ENCODE measurements around the gene EDEM1.
A peak's percentile ranks its signal among the peaks of the same experiment; 100 is the strongest.
"Not testable (repeated sequence)": the region's sequence is repeated elsewhere in the genome, so short reads cannot be mapped to it uniquely, and the experiment has no call there.

The EDEM1 gene

DNA sequence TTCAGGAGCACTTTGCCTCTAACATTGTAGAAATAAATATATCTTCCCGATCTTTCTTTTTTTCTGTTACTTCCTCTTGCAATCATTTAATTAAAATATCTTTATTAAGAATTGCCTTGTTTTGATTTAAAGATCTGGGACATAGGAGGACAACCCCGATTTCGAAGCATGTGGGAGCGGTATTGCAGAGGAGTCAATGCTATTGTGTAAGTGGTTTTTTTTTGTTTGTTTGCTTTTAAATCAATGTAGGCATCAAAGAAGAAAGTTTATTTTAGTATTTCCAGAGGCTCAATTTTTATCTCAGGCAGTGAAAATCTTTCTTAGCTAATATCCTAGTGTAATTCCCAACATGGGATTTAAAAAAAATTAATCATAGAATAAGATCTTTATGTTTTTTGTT is 15.5 kb upstream of the EDEM1 start:
- no peak for DNase-seq (ENCODE audit: low read depth in 2 of 2)

DNA sequence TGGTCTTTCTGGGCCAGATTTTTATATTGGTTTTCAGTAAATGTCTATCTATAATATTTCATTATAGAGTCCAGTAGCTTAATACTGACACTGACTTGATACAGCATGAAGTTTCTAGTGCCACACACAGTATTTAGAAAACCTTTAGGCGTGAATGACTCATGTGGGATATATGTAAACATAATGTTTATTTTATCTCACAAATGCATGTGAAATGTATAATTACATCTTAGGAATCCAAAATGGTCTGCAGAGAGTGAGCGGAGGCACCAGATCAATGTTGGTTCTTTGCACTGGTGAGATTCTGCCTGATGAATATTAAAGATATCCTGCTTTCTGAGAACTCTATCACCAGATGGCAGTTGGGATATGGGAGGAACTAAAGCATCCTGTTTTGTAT is 8.5 kb upstream of the EDEM1 start:
- DNase-seq (ENCODE audit: low read depth in 2 of 2): not testable (repeated sequence)

DNA sequence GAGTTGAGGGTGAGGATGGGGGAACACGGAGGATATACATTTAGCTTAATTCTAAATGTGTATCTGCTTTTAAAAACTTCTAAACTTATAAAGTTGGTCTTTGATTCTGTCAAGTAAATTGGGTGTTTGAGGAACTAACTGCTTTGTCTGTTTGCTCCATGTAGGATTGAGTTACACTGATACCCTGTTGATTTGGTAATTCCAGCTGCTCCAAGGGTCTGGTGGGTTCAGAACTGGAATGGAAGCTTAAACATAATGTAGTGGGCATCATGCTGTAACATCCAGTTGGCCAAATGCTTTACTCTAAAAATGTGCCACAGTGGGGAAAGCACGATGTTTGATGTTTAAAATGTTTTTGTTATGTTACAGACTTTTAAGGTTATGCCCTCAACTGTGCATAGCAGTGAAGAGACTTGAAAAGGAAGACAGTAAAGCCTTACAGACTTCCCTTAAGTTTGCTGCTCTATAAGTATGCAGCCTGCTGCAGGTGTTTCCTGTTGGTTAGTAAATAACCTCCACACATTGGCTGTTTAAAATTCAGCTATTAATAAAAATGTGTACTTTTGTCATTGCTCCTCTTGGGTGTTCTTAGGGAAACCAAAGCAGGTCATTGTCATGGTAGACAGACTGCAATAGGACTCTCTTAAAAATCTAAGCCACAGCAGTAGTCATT is 5.9 kb upstream of the EDEM1 start:
- no peak for DNase-seq (ENCODE audit: low read depth in 2 of 2)

DNA sequence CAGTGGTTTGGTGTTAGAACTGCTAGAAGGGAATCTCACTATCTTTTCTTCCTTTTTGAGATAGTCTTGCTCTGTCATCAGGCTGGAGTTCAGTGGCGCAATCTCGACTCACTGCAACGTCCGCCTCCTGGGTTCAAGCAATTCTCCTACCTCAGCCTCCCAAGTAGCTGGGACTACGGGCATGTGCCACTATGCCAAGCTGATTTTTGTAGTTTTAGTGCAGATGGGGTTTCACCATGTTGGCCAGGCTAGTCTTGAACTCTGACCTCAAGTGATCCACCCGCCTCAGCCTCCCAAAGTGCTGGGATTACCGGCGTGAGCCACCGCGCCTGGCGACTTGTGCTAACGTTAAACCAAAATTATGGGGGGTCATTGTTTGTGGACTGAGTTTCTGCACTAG is 3.8 kb upstream of the EDEM1 start:
- not testable (repeated sequence) for DNase-seq (ENCODE audit: low read depth in 2 of 2)

DNA sequence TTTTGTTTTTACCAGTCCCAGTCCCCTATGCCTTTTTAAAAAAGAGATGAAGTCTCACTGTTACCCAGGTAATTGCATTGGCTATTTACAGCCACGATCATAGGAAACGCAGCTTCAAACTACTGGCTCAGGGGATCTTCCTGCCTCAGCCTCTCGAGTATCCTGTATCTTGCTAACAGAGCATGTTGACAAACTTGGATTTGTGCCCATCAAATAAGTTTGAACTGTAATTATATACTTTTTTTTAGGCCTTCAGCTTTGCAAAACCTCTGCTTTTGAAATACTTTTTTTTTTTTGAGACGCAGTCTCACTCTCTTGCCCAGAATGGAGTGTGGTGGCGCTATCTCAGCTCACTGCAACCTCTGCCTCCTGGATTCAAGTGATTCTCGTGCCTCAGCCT is 3.0 kb upstream of the EDEM1 start:
- DNase-seq (ENCODE audit: low read depth in 2 of 2): no peak

DNA sequence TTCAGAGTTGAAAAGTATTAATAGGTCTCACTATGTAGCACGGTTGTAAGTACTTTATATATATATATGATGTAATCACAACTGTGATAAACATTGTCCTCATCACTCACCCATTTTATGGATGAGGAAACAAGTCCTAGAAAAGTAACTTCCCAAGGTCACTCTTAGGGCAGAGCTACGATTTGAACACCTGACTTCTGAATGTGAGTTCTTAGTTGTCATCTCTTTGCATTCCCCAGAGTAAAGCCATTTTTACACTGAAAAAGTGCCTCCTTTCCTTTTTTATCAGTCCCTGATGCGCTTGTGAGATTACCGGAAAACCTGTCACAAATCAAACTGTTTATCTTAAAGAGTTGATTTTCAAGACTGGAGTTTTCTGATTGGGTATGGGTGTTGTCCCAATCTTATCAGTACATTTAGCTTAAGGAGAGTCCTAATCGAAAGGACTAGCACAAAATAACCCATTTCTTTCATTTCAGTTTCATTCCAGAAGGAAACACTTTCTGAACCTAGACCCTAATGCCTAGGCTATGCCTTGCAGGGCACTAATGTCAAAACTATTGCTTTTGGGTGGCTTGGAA is 2.3 kb upstream of the EDEM1 start:
- DNase-seq (ENCODE audit: low read depth in 2 of 2): no peak

DNA sequence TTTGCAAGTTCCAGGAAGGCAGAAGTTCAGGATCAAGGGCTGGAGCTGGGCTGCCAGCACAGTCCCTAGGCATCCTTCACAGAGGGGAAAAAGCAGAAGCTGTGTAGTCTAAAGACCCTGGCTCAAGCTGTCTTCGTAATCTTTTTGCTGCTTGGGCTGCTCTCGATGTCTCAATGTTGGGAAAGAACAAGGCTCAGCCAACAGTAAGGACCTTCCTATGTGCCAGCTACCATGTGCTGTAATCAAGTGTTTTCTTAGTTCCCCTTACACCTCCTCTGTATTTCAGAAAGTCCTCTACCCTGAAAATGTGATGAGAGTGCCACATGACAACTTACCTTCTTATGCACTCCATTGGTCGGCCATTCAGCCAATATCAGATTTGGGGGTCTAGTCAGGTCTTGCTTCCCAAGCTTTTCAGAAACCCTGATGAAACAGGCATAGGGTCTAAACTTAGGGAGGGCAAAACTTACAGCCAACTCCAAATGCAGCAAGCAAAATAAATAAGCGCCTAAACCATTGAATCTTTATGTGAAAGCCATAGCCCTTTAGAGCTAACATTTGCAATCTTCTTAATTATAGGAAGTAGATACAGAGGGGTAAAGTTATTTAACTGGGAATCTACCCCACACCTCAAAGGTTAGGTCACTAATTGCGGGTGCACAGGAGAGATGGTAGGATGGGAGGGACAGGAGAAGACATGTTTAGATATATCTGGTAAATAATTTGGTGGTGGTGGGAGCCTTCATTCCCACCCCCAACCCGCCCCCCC is 1.2 kb upstream of the EDEM1 start:
- no peak for DNase-seq (ENCODE audit: low read depth in 2 of 2)

DNA sequence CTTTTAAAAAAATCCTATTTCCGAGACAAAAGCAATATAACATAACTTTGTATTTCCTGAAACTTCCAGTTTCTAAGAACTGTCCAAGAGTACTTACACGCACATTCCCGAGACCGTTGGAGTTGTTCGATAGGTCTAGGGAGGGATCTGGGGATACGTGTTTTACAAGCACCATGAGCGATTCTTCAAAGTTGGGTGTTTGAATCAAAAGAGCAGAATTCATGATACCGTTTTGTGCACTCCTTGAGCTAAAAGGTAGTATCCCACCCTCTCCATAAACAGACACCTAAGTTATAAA is 700 bp upstream of the EDEM1 start:
- no peak for DNase-seq (ENCODE audit: low read depth in 2 of 2)

DNA sequence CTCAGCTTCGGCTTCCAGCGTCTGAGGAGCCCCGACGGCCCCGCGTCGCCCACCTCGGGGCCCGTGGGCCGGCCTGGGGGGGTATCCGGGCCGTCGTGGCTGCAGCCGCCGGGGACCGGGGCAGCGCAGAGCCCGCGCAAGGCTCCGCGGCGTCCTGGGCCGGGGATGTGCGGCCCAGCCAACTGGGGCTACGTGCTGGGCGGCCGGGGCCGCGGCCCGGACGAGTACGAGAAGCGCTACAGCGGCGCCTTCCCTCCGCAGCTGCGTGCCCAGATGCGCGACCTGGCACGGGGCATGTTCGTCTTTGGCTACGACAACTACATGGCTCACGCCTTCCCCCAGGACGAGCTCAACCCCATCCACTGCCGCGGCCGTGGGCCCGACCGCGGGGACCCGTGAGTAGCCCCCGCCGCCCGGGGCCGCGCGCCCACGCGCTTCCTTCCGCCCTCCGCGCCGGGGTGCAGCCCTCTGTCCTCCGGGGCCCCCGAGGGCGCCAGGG is 462 bp downstream of the EDEM1 start:
- DNase-seq (ENCODE audit: low read depth in 2 of 2): no peak

DNA sequence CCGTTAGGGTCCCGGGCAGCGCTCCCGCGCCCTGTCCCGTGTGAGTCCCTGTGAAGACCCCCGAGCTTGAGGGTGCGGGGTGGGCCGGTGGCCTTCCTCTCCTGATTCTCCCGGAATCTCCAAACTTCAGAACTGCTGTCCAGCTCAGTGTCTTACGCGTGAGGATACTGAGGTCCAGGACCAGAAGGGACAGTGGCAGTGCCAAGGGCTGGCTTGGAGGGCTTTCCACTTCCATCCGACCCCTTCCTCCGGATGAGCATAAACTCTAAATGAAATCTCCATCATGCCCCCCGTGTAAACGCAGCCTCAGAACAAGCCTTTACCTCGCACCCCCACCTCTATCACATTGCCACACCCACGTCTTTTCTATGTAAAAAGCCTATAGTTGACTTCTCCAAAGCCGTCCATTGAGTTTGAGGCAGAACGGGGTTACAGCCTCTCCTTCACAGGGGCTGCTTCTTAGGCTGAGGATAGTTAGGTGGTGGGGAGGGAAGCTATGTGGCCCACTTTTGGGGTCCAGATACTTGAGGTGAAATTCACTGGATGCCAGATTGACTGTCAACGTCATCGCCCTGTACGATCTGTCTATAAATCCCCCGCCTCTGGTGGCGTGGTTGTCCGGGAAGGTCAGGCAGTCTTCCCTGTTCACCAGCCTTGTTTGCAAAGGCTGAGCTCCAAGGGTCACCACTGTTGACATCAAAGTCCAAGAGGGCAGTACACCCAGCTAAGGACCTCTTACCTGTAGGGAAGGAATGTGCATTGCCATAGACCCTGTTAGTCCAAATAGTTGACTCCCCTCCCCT is 1.1 kb downstream of the EDEM1 start:
- no peak for DNase-seq (ENCODE audit: low read depth in 2 of 2)

DNA sequence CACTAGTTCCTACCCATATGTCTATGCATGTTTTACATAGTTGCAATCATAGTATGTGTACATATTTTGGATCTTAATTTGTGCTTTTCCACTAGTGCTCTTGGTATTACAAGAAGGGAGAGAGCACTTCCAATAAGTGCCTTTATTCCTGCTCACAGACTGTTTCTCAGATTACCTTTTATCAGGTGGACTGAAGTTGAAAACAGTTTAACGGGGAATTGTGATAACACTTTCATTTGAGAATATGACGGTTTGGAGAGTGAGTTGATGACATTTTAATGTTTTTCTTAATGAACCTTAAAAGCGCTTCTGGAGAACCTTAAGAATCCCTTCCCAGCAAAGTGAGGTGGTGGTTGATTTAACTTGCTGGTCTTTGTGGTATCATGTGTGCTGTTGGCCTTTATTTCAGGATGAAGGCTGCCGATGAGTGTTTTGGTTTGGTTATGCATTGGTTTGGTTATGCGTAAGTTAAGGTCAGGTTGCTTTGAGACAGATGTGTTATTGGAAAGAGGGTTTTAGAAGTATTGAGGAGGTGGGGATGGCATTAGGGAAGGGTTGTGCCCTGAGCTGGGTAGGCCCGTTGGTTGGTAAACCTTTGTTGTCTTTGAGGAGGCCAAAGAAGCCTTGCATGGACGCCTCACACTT is 2.8 kb downstream of the EDEM1 start:
- no peak for DNase-seq (ENCODE audit: low read depth in 2 of 2)

DNA sequence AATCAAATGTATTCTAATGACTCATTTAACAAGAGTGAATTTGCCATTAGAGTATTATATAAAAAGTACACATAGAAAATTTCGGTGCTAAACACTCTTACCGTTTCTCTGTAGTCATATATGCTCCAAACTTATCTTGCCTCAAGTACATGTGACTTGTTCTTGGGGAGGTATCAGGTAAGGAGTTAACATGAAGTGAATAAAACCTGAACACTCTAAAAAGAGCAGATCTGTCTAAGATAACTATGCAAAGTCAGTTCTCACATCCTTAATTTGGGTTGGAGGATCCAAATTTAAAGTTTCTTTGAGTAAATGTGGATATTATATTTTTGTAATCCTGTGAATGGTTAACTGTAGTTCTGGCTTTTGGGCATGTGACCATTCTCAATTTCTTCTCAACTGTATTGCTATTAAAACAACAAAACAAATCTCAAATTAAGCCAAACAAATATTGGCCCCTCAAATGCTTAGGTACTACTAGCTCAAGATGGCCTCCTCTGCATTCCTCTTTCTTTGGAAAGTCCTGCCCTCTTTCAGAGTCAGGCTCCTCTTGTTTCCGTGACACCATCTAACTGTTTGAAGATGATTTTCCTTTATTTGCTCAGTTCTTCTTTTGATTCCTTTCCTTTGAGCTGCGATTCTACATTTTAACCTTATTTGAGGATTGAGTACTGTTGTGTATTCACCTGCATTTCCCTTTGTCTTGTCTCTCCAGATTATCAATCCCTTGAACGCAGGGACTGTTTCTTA is 4.2 kb downstream of the EDEM1 start:
- no peak for DNase-seq (ENCODE audit: low read depth in 2 of 2)

DNA sequence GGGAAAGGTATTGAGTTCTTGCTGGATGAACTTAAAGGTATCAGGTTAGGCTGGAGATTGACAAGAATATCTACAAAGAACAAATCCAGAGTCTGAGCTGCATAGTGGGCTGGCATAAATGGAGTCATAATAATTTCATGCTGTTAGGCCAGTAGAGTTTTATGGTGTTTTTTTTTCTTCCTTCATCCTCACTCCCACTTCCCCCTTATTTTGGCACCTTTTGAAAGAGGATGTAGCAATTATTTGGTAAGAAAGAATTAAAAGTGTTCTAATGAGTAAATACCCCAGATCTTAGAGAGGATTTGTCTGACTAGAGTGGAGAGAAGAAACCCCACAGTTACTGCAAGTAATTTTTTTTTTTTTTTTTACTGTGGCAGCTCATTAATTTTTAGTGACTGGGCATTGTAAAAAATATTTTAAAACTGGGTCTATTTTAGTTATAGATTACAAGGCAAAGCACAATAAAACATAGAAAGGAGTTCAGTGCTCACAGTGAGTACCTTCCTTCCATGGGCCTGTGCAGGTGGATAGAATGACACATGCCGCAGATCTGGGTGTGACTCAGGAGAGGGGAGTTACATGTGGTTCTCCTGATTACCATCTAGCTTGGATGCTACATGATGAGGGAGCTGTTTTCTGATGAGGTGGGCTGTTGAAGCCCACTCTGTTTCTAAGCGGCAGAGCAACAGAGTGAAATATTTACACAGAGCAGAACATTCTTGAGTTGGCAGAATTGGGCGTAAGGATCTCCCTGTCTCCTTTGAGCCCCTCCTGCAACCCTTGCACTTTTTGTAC is 5.3 kb downstream of the EDEM1 start:
- DNase-seq (ENCODE audit: low read depth in 2 of 2): no peak

DNA sequence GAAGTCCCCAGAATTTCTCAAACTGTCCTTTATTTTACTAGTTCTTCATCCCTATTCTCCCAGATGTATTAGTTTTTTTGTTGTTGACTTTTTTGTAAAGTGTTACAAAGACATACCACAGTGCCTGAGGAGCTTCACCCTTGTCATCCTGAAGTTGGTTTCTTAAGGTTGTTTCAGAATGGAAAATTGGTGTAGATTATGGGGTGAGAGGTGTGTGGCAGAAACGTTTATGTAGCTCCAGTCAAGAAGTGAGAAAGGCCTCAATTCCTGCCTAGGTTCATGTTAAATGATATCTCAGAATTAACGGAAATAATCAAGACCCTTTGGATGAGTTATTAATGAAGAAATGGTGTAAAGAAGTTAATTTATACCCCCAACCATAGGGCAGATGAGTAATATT is 6.8 kb downstream of the EDEM1 start:
- DNase-seq (ENCODE audit: low read depth in 2 of 2): no peak

DNA sequence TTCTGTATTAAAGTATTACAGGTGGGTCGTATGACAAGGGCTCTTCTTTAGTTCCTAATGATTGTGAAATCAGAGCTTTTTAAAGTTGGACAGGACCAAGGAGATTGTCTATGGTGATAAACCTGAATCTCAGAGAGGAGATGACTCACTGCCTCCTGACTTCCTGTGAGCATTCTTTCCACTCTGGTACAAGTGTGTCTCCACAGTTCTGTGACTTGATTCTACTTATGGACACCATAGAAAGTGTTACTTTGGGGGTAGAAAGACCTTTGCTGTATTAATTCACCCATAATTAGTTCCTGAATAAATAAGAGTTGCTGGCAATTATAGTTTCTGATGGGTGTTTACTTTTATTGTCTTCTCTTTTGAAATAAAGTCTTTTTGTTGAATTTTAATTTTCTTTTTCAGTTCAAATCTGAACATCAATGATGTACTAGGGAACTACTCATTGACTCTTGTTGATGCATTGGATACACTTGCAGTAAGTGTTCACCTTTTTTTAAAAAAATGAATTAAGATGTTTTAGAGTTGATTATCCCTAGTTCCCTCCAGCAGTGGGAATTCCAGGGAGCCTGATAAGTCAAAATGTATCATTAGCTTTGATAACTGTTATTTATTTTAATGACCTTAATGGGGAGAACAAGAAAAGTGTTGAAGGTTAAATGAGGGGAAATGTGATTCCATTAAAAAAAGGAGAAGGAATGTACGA is 7.4 kb downstream of the EDEM1 start:
- DNase-seq (ENCODE audit: low read depth in 2 of 2): no peak

DNA sequence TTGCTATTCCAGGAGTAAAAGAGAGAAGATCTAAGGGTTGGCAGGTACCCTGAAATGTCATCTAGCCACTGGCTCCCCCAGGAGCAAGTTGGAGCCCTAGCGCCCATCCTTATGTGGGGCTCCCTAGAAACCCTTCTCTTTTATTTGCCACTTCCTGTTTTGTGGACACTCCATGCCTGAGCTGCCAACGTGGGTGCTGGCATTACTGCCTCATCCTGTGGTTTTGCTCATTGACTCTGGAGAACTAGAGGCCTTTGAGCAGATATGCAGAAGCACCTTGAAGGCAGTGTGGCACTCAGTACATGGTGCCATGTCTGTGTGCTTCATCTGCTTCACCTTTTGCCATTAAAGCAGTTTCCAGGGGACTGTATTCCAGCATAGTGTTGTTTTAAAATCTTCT is 8.1 kb downstream of the EDEM1 start:
- no peak for DNase-seq (ENCODE audit: low read depth in 2 of 2)

DNA sequence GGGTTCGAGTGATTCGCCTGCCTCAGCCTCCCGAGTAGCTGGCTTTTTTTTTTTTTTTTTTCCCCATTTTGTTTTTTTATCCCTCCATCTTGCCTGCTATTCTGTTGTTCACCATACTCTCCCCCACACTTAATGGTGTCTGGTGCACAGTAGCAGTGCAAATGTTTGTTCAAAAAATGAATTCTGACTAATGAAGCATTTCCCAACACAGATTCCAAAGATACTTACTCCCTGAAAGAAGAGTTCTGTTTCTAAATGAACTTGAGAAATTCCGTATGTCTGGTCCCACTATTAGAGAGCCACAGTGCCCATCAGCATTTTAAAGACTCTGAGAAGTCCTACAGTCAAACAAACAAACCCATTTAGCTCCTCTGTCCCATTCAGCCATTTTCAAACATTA is 9.5 kb downstream of the EDEM1 start:
- DNase-seq (ENCODE audit: low read depth in 2 of 2): peak; percentile 57 to 64

DNA sequence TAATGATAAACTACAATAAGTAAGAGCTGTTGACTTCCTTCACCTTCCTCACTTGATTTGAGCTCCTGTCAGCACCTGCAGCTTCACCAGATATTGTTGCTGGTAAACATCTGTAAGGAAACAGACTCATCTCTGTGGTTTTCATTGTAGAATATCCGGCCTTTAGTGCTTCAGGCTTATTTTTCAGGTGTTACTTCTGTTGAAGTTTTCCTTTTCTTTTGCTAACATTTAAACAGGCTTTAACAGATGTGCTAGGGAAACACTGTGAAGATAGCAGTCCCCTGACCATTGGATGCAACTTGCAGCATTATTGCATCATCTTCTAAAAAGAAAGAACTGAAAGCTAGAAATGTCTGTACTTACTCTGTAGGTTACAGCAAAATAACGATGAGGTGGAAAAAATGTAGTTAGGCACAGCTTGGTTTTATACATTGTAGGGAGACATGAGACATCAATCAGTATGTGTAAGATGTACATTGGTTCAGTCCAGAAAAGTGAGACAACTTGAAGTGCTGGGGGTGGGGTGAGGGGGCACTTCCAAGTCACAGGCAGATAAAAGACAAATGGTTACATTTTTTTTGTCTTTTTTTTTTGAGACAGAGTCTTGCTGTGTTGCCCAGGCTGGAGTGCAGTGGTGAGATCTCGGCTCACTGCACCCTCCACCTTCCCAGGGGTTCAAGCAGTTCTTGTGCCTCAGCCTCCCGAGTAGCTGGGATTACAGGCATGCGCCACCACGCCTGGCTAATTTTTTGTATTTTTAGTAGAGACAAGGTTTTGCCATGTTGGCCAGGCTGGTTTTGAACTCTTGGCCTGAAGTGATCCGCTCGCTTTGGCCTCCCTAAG is 10.2 kb downstream of the EDEM1 start:
- DNase-seq (ENCODE audit: low read depth in 2 of 2): peak; percentile 54 to 60

DNA sequence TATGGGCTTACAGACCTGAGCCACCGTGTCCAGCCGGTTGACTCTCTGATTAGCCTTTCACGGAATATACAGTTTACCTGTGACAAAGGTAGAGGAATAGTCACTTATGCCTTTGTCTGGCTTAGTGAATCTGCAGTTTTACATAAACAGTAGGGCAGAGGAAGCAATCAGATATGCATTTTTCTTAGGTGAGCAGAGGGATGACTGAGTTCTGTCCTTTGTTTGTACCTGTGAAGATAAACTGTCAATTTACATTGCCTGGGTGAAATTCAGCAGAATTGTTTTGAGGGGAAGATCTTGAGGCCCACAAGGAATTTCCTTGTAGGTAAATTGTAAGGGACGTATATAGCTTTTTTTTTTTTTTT is 10.8 kb downstream of the EDEM1 start:
- no peak for DNase-seq (ENCODE audit: low read depth in 2 of 2)
